HepG2 (cell line): ENCODE measurements around the gene IMMP1L. TPM values are rescaled to one million over a fixed set of nuclear protein-coding genes. Genes with fewer than 3 reads are reported as not detected.

ENCODE experiments used
- ATAC-seq: fragments of 200-7000 bp; cut with Tn5 transposase; 3 replicates; pipeline ENCODE4 v1.9.1; 2020; ENCODE audit warnings: mild to moderate bottlenecking, moderate library complexity
- BruUV-seq: library from RNA; stranded (reverse); fragments of 400-500 nt; replicated peaks from 2 replicates; lab custom pipeline; 2021; lab: Mats Ljungman, UMichigan
- CTCF ChIA-PET: fragments of 300-600 bp; formaldehyde crosslinking; extraction: SDS; loops from one replicate; lab custom pipeline; 2021; ENCODE audit warnings: low total read pairs, inconsistent platforms, low intra/inter-chr PET ratio; lab: Yijun Ruan, JAX
- POLR2A ChIA-PET: fragments of 350-600 bp; sonication (Branson Sonifier 250); formaldehyde crosslinking; loops from one replicate; lab custom pipeline; 2020; ENCODE audit warnings: antibody characterized with exemption, inconsistent platforms; lab: Yijun Ruan, JAX
- DNase-seq: peaks from one replicate; pipeline ENCODE4 v3.0.0-alpha.2; 2015; ENCODE audit warnings: low spot score
- FAIRE-seq: peaks from 3 replicates; lab custom pipeline; 2011; peaks lifted over from hg19 to GRCh38; lab: Jason Lieb, UNC
- H2AFZ ChIP-seq: one replicate; pipeline ENCODE4 v1.6.1; 2011; ENCODE audit warnings: low read length, inconsistent platforms
- H3K27ac ChIP-seq: fragments of 300-600 bp; 3 replicates; pipeline ENCODE4 v1.8.0; 2011; ENCODE audit warnings: mixed run types, mild to moderate bottlenecking, mixed read lengths, low read length, inconsistent platforms; ENCODE audit not compliant: insufficient read depth; ENCODE audit errors: extremely low read length
- H3K27me3 ChIP-seq, 2 experiments: fragments of 200-600 bp in 1 of 2; 2 replicates in 1 of 2; 3 replicates in 1 of 2; pipeline versions ENCODE4 v1.6.0 to v1.8.0; 2011; ENCODE audit warnings: low read length in 2 of 2, mild to moderate bottlenecking in 2 of 2, moderate library complexity in 2 of 2, inconsistent platforms in 1 of 2; ENCODE audit not compliant: insufficient read depth in 2 of 2, control insufficient read depth in 1 of 2
- H3K36me3 ChIP-seq, 2 experiments: fragments of 200-600 bp in 1 of 2; replicated peaks in 1 of 2; 2 replicates in 1 of 2; 3 replicates in 1 of 2; pipeline versions ENCODE4 v1.5.1 to v1.8.0; 2011; ENCODE audit warnings: low read length in 2 of 2, inconsistent platforms in 1 of 2; ENCODE audit not compliant: insufficient read depth in 2 of 2, control insufficient read depth in 1 of 2
- H3K4me1 ChIP-seq: 2 replicates; pipeline ENCODE4 v1.5.1; 2012; ENCODE audit warnings: low read length, inconsistent platforms; ENCODE audit not compliant: insufficient read depth
- H3K4me2 ChIP-seq: 2 replicates; pipeline ENCODE4 v1.6.0; 2011; ENCODE audit warnings: low read depth, low read length, inconsistent platforms
- H3K4me3 ChIP-seq, 3 experiments: fragments of 200-600 bp in 1 of 3; sonication (generic), shearing (Covaris generic) in 1 of 3; replicated peaks in 1 of 3; 2 replicates each; pipeline ENCODE4 v1.5.1; 2011 to 2016; ENCODE audit warnings: low read length in 3 of 3, inconsistent platforms in 2 of 3, low read depth in 2 of 3, mild to moderate bottlenecking in 2 of 3, control low read depth in 1 of 3, mixed read lengths in 1 of 3; ENCODE audit not compliant: insufficient read depth in 1 of 3
- H3K79me2 ChIP-seq: one replicate; pipeline ENCODE4 v1.6.1; 2011; ENCODE audit warnings: low read length, inconsistent platforms; ENCODE audit not compliant: insufficient read depth
- H3K9ac ChIP-seq: 2 replicates; pipeline ENCODE4 v1.6.0; 2011; ENCODE audit warnings: mild to moderate bottlenecking, low read depth, low read length, inconsistent platforms; ENCODE audit not compliant: insufficient read depth
- H3K9me3 ChIP-seq: 2 replicates; pipeline ENCODE4 v1.5.1; 2012; ENCODE audit warnings: mild to moderate bottlenecking, low read length
- H4K20me1 ChIP-seq: 2 replicates; pipeline ENCODE4 v1.6.0; 2011; ENCODE audit warnings: inconsistent platforms, mild to moderate bottlenecking, low read length, moderate library complexity; ENCODE audit not compliant: insufficient read depth
- ARNTL ChIP-seq: sonication (generic); formaldehyde crosslinking; IDR thresholded peaks from 2 replicates; pipeline ENCODE4 v1.4.0; 2020; ENCODE audit warnings: mild to moderate bottlenecking, missing genetic modification reagents
- MAFK ChIP-seq, 2 experiments: IDR thresholded peaks in 1 of 2; conservative IDR thresholded peaks in 1 of 2; 2 replicates each; pipeline ENCODE4 v1.6.1; 2011; ENCODE audit warnings: improper control_type of control experiment in 2 of 2, low read length in 2 of 2
- SMARCC2 ChIP-seq: fragments of 450-650 bp; IDR thresholded peaks from 2 replicates; pipeline ENCODE4 v1.6.1; 2017; ENCODE audit warnings: antibody characterized with exemption, mild to moderate bottlenecking
- TBP ChIP-seq: sonication (generic); formaldehyde crosslinking; IDR thresholded peaks from 2 replicates; pipeline ENCODE4 v1.5.0; 2020; ENCODE audit warnings: missing genetic modification reagents
- WGBS: methylation state at CpG from one replicate; pipeline ENCODE4 v1.1.6; 2017; ENCODE audit warnings: low lambda C conversion rate; 5-methylcytosine and 5-hydroxymethylcytosine counted together
- in situ Hi-C: cut with HindIII; loops from 2 replicates; pipeline ENCODE4 v1.10.0; 2017; ENCODE audit warnings: low pct_unique_long_range_greater_than_20kb; ENCODE audit not compliant: extremely low pct_ligation_motif_present
- intact Hi-C: fragments of 100-400 bp; cut with micrococcal nuclease; formaldehyde crosslinking; loops from one replicate; pipeline ENCODE4 v1.10.0; 2022; ENCODE audit not compliant: unreplicated experiment
- polyA plus RNA-seq, 8 experiments: library from polyadenylated mRNA; depleted of rRNA in 3 of 8; stranded (reverse) in 7 of 8; unstranded in 1 of 8; fragments of >200 nt; fragmentation: Illumina TruSeq in 4 of 8; extraction: Trizol in 4 of 8; gene quantifications; 2 replicates each; pipeline versions ENCODE4 v1.2.1 to v1.2.3, GENCODE V29; 2011 to 2016; ENCODE audit warnings: low read depth in 4 of 8, missing spikeins in 1 of 8, mixed read lengths in 1 of 8; ENCODE audit not compliant: insufficient read depth in 1 of 8
- total RNA-seq, 5 experiments: library from RNA; depleted of rRNA; stranded (reverse); fragments of >200 nt; fragmentation: Illumina TruSeq; extraction: Trizol; gene quantifications; 2 replicates each; pipeline ENCODE4 v1.2.3, GENCODE V29; 2016; ENCODE audit warnings: low read depth in 1 of 5
- TF ChIP-seq, protein P1 (sequence below): sonication (generic); formaldehyde crosslinking; IDR thresholded peaks from 2 replicates; pipeline ENCODE4 v1.5.0; 2020; ENCODE audit warnings: missing genetic modification reagents

IMMP1L gene
- total and polyA plus RNA-seq, 2 of the 13 experiments (the other 11 are each of a cell fraction or from before 2014, with no cell fraction given): 42.4 to 57.9 TPM

- Histone ChIP-seq H4K20me1 (no peaks in the 10 kb centered on the region), H3K27me3 (no peaks in the 10 kb centered on the region), H3K4me2 (no peak overlapping the region), H3K9me3 (no peaks in the 10 kb centered on the region), H3K27ac (no peak overlapping the region), H3K9ac (no peak overlapping the region), H3K4me1 (no peaks in the 10 kb centered on the region), H3K36me3 (peaks cover 0 to 7% of the 10 kb centered on the region in 2 experiments; a peak in 1 of 5 replicates), H2AFZ (no peak overlapping the region), H3K79me2 (no peaks in the 10 kb centered on the region), H3K4me3 (no peak overlapping the region)
- 94% methylated on average over 2 of the region's 2 CpGs for WGBS
- CTCF ChIA-PET: no interaction called here
- no TSS peak for BruUV-seq
- FAIRE-seq (no peak), DNase-seq (no peak), ATAC-seq (no peak)
- in situ Hi-C loops: no loop called here
- POLR2A ChIA-PET: no interaction called here
- no peak for TF ChIP-seq SMARCC2
- TF ChIP-seq, protein P1, sequence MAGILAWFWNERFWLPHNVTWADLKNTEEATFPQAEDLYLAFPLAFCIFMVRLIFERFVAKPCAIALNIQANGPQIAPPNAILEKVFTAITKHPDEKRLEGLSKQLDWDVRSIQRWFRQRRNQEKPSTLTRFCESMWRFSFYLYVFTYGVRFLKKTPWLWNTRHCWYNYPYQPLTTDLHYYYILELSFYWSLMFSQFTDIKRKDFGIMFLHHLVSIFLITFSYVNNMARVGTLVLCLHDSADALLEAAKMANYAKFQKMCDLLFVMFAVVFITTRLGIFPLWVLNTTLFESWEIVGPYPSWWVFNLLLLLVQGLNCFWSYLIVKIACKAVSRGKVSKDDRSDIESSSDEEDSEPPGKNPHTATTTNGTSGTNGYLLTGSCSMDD: no peak
- no peak for TF ChIP-seq TBP (CRISPR knock-in tag)
- intact Hi-C loops: no loop called here
Measured at GRCh38 chr11:31412946-31413345, 96.5 kb downstream of the IMMP1L start.

DNA sequence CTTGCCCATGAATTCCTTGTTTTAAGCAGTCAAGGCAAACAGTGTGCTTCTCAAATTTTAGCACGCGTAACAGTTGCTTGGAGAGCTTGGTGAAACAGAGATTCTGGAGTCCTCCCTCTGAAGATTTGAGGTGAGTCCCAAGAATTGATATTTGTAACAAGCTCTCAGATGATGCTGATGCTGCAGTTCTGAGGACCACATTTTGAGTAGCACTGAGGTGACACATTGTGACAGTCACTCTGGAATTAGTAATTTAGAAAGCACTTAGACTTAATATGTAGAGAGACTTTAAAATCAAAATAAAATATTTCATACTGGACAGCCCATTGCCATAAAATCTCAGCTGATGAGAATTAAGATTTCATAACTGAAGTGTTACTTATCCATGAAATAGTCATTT, 101.2 kb downstream of the IMMP1L start:
- Histone ChIP-seq H3K9me3 (no peaks in the 10 kb centered on the region), H3K4me1 (no peaks in the 10 kb centered on the region), H3K27me3 (no peaks in the 10 kb centered on the region), H2AFZ (no peak overlapping the region), H3K4me2 (no peak overlapping the region), H3K9ac (no peak overlapping the region), H3K79me2 (no peaks in the 10 kb centered on the region), H3K27ac (no peak overlapping the region), H3K36me3 (0 out of 5 replicates have a peak, but pooled peaks cover 0 to 3% of the 10 kb centered on the region in 2 experiments), H3K4me3 (no peak overlapping the region), H4K20me1 (no peaks in the 10 kb centered on the region)
- TF ChIP-seq MAFK (conservative IDR thresholded peaks at IDR 0.05 in 1 of 2, IDR thresholded peaks at IDR 0.05 in 1 of 2; ENCODE audit: low read length in 2 of 2) (peak; percentile 12 to 21; a peak in 1 of 4 replicates), ARNTL (CRISPR knock-in tag) (no peak)
- in situ Hi-C loops: no loop called here
- FAIRE-seq (no peak), DNase-seq (no peak), ATAC-seq (no peak)
- no TSS peak for BruUV-seq
- POLR2A ChIA-PET: no interaction called here
- intact Hi-C loops: no loop called here
- WGBS: 100% methylated on average over 2 of the region's 2 CpGs
- CTCF ChIA-PET: no interaction called here
